GM13976 (cell line): ENCODE measurements around the gene RASD1.

ENCODE experiments used
- DNase-seq: peaks from one replicate; pipeline ENCODE4 v3.0.0; 2012; ENCODE audit warnings: low spot score
- in situ Hi-C: fragments of 300-500 bp; cut with MboI; formaldehyde crosslinking; loops from one replicate; pipeline ENCODE4 v1.12.0; 2022; ENCODE audit warnings: low sequenced_read_pairs, mixed read lengths, inconsistent platforms; ENCODE audit not compliant: unreplicated experiment
- TF ChIP-seq, protein P1 (sequence below): IDR thresholded peaks from 2 replicates; pipeline ENCODE4 v1.5.1; 2012; ENCODE audit warnings: borderline replicate concordance, mild to moderate bottlenecking; ENCODE audit not compliant: insufficient read depth; ENCODE audit errors: extremely low read depth, missing control alignments, control extremely low read depth

RASD1 gene

GRCh38 chr17:17496189-17497064, at the start of gene RASD1:
Gene RASD1 (minus strand): TSS chr17:17496395. CDS start chr17:17496181, 214 bp downstream.
- TF ChIP-seq, protein P1, sequence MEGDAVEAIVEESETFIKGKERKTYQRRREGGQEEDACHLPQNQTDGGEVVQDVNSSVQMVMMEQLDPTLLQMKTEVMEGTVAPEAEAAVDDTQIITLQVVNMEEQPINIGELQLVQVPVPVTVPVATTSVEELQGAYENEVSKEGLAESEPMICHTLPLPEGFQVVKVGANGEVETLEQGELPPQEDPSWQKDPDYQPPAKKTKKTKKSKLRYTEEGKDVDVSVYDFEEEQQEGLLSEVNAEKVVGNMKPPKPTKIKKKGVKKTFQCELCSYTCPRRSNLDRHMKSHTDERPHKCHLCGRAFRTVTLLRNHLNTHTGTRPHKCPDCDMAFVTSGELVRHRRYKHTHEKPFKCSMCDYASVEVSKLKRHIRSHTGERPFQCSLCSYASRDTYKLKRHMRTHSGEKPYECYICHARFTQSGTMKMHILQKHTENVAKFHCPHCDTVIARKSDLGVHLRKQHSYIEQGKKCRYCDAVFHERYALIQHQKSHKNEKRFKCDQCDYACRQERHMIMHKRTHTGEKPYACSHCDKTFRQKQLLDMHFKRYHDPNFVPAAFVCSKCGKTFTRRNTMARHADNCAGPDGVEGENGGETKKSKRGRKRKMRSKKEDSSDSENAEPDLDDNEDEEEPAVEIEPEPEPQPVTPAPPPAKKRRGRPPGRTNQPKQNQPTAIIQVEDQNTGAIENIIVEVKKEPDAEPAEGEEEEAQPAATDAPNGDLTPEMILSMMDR = peak; percentile 99
- in situ Hi-C loops = no loop called here
- DNase-seq = peak; percentile 97

DNA sequence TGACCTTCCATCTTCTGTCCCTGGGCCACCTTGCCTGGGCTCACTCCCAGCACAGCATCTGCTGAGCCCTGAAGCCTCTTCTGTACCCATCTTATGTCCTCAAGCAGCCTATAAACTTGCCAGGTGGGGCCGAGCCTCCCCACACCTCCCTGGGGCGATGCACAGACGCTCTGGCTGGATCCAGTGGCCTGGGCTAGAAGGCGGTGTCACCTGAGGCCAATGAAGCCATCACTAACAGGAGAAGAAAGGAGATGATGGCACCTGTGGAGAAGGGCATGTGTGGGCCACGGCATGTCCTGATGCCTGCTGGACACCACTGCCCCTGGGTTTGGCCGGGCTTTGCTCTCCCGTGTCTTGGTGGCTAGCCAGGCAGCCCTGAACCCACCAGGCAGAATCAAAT, 49.8 kb upstream of the RASD1 start:
- in situ Hi-C loops = no loop called here
- TF ChIP-seq, protein P1 = no peak

GRCh38 chr17:17545031-17545820, 49.0 kb upstream of the RASD1 start:
- no peak for DNase-seq
- TF ChIP-seq, protein P1 = no peak

More for the DNA sequence above, 49.8 kb upstream of the RASD1 start:
- no peak for DNase-seq

DNA sequence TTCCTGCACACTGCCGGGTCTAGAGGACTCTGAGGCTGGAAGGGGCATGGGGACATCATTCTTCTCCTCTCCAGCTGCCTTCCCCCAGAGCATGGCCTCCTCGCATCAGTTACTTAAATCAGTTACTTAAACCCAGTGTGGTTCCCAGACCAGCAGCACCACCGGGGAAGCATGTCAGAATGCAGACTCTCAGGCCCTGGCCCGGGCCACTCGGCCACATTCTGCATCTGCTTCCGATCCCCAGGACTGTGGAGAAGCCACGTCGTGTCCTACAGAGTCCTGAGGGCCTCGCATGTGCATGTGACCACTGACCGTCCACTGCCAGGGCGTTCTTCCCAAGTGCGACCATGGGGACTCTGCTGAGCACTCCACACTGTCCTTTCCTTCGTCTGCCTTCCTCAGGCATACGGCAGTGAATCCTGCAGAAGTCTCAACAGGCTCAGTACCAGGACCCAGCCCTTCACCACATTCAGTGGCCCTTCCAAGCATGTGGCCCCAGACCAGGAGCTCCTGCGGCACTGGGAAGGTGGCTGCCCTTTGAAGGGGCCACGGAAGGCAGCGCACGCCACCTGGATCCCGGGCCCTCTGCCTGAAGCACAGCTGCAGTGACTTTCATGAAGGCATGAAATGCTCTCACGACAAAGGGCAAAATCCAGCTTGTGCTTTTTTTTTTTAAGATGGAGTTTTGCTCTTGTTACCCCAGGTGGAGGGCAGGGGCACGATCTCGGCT, 46.9 kb upstream of the RASD1 start:
- TF ChIP-seq, protein P1 = no peak
- in situ Hi-C loops = no loop called here
- DNase-seq = no peak

More at GRCh38 chr17:17545031-17545820, 49.0 kb upstream of the RASD1 start:
- in situ Hi-C loops = no loop called here

- in situ Hi-C loops = no loop called here
- TF ChIP-seq, protein P1 = no peak
- DNase-seq = no peak
Measured at GRCh38 chr17:17541640-17542001, 45.4 kb upstream of the RASD1 start.

DNA sequence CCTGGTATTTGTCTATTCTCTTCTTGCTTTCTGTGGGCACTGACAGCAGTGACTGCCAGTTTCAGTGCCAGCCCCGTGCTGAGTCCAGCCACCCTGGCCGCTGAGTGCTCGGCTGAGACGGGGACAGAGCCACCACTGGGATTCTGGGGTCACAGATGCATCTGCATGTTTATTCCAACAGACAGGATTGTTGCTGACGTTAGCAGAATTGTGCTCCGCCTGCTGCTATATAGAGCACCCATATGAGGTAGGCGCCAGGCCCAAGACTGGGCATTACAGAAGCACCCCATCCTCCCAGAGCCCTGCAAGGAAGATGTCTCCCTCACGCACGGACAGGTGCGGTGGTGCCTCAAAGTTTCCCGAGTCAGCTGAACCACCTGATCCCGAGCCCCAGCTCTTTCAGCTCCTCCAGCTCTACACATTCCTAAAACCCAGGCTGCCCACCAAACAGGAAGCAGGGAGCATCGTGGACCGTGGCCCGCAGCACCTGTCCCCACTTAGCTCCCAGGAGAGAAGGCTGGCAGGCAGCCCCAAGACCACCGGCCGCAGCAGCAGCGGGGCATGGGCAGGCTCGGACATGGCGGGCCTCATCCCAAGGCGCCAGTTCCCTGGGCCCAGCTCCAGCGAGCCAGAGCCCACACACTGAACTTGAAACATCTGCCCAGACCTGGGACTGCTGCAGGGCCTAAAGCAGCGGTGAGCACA, 44.9 kb upstream of the RASD1 start:
- no peak for DNase-seq

More for the DNA sequence above, 44.9 kb upstream of the RASD1 start:
- in situ Hi-C loops = no loop called here
- TF ChIP-seq, protein P1 = no peak
